Astrocyte (in vitro differentiated cells and primary cell): ENCODE results near the gene TNFRSF18.

ENCODE experiments used
- EZH2 ChIP-seq: IDR thresholded peaks from 2 replicates; pipeline ENCODE4 v1.6.1; 2012; ENCODE audit warnings: mild to moderate bottlenecking, low read length, inconsistent platforms; ENCODE audit not compliant: insufficient read depth
- TF ChIP-seq, protein P1 (sequence below): IDR thresholded peaks from 2 replicates; pipeline ENCODE4 v1.5.1; 2011; ENCODE audit warnings: low read depth, mild to moderate bottlenecking, inconsistent platforms, low read length, moderate library complexity; ENCODE audit not compliant: insufficient read depth

DNA sequence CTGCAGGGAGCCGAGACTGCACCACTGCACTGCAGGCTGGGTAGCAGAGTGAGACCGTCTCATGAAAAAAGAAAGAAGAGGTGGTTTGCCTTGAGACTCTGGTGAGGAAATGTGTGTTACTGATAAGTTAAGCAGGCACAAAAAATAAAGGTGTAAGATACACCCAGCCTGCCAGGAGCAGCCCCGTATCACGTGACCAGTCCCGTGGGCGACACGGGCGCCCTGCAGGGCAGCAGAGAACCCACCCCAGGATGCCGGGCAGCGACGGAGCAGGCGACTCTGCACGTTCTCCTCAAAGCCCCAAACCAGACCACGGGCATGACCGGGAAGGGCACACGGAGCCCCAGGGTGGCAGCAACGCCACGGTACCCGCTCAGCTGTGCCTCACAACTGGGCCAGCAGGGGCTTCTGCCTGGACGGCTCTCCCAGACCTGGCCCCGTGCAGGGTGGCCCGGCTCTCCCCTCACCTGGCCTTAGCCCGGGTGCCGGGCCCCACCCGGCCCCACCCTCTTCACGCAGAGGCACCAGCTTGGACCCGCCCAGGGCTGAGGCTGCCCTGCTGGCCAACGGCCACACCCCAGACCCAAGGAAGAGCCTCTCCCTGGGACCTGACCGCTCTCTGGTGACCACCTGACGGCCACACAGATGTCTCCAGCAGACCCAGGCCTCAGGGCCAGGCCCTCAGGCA is 15.6 kb upstream of the TNFRSF18 start:
- TF ChIP-seq, protein P1, sequence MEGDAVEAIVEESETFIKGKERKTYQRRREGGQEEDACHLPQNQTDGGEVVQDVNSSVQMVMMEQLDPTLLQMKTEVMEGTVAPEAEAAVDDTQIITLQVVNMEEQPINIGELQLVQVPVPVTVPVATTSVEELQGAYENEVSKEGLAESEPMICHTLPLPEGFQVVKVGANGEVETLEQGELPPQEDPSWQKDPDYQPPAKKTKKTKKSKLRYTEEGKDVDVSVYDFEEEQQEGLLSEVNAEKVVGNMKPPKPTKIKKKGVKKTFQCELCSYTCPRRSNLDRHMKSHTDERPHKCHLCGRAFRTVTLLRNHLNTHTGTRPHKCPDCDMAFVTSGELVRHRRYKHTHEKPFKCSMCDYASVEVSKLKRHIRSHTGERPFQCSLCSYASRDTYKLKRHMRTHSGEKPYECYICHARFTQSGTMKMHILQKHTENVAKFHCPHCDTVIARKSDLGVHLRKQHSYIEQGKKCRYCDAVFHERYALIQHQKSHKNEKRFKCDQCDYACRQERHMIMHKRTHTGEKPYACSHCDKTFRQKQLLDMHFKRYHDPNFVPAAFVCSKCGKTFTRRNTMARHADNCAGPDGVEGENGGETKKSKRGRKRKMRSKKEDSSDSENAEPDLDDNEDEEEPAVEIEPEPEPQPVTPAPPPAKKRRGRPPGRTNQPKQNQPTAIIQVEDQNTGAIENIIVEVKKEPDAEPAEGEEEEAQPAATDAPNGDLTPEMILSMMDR: no peak
- no peak for TF ChIP-seq EZH2
